ENCODE results near the gene TEKT3. TPM values are rescaled to one million over a fixed set of nuclear protein-coding genes. Genes with fewer than 3 reads are reported as not detected.

TEKT3 gene
- polyA plus RNA-seq, 1 experiment, result 0.21 TPM

GRCh38 chr17:15382914-15383313 is 41.5 kb upstream of the TEKT3 start:
- POLR2A ChIA-PET, result no interaction called here
- no peaks in the 10 kb centered on the region for H3K27me3 ChIP-seq (ENCODE audit: control insufficient read depth, insufficient read depth, low read length)

GRCh38 chr17:15381707-15382106 is 40.3 kb upstream of the TEKT3 start:
- H3K36me3 ChIP-seq (ENCODE audit: control insufficient read depth, insufficient read depth, low read length), result no peaks in the 10 kb centered on the region
- no peak for TF ChIP-seq CTCF (IDR thresholded peaks at IDR 0.05; ENCODE audit: insufficient read depth, low read depth, low read length)
- H3K4me3 ChIP-seq (ENCODE audit: low read depth, low read length), result no peak overlapping the region
- POLR2A ChIA-PET, result no interaction called here
- no peaks in the 10 kb centered on the region for H3K27me3 ChIP-seq (ENCODE audit: control insufficient read depth, insufficient read depth, low read length)
- DNase-seq (ENCODE audit: low read depth), result no peak
- CTCF ChIA-PET, result interaction anchor here (0.7 to 1.6 kb wide), 2 partner anchors 11 to 121 kb away, joined by 4 to 5 read pairs; no protein-coding TSS in a partner anchor

More at GRCh38 chr17:15382914-15383313, 41.5 kb upstream of the TEKT3 start:
- no peak for TF ChIP-seq CTCF (IDR thresholded peaks at IDR 0.05; ENCODE audit: insufficient read depth, low read depth, low read length)
- Histone ChIP-seq H3K4me3 (ENCODE audit: low read depth, low read length) (no peak overlapping the region), H3K36me3 (ENCODE audit: control insufficient read depth, insufficient read depth, low read length) (no peaks in the 10 kb centered on the region)
- DNase-seq (ENCODE audit: low read depth), result no peak
- CTCF ChIA-PET, result interaction anchor here (0.9 kb wide), 2 partner anchors 16 to 27 kb away, joined by 3 to 4 read pairs; no protein-coding TSS in a partner anchor

DNA sequence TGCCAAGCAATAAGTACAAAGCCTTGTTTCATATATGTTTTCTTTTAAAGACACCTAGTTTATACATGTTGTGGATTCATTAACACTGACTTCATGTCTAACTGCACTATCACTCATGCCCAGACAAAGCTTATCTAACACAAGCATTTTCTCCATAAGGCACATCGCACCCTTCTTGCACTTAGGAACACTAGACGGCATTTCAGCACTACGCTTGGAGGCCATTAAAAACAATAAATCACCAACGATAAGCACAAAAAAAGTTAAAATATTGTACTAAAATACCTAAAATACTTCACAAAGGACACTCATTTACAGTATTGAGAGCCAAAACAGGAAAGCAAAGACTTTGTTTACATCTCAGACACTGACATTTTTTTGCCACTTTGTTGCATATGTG is 39.0 kb upstream of the TEKT3 start:
- ChIA-PET POLR2A (no interaction called here), CTCF (no interaction called here)
- Histone ChIP-seq H3K27me3 (ENCODE audit: control insufficient read depth, insufficient read depth, low read length) (no peaks in the 10 kb centered on the region), H3K36me3 (ENCODE audit: control insufficient read depth, insufficient read depth, low read length) (no peaks in the 10 kb centered on the region), H3K4me3 (ENCODE audit: low read depth, low read length) (no peak overlapping the region)
- DNase-seq (ENCODE audit: low read depth), result no peak
- TF ChIP-seq CTCF (IDR thresholded peaks at IDR 0.05; ENCODE audit: insufficient read depth, low read depth, low read length), result no peak

DNA sequence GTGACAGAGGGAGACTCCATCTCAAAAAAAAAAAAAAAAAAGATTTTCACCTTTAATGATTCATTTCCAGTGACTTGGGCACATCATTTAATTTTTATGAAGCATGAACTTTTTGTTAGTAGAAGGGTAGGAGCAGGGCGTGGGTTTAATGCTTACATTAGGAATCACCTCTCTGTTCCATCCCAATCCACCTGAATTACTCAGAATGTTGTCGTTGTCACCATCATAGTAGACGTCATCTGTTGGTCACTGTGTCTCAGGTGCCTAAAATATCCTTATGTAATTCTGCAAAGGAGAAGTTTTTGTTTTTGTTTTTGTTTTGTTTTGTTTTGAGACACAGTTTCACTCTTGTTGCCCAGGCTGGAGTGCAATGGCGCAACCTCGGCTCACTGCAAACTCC is 38.3 kb upstream of the TEKT3 start:
- ChIA-PET CTCF (no interaction called here), POLR2A (no interaction called here)
- TF ChIP-seq CTCF (IDR thresholded peaks at IDR 0.05; ENCODE audit: insufficient read depth, low read depth, low read length), result no peak

GRCh38 chr17:15378243-15378642 is 36.8 kb upstream of the TEKT3 start:
- DNase-seq (ENCODE audit: low read depth), result no peak
- Histone ChIP-seq H3K4me3 (ENCODE audit: low read depth, low read length) (no peak overlapping the region), H3K27me3 (ENCODE audit: control insufficient read depth, insufficient read depth, low read length) (no peaks in the 10 kb centered on the region), H3K36me3 (ENCODE audit: control insufficient read depth, insufficient read depth, low read length) (no peaks in the 10 kb centered on the region)
- ChIA-PET POLR2A (no interaction called here), CTCF (interaction anchor here (0.9 to 2.6 kb wide), 8 partner anchors 17 to 125 kb away, joined by 3 to 14 read pairs (median 6); no protein-coding TSS in a partner anchor)
- no peak for TF ChIP-seq CTCF (IDR thresholded peaks at IDR 0.05; ENCODE audit: insufficient read depth, low read depth, low read length)

More for the DNA sequence above, 38.3 kb upstream of the TEKT3 start:
- Histone ChIP-seq H3K36me3 (ENCODE audit: control insufficient read depth, insufficient read depth, low read length) (no peaks in the 10 kb centered on the region), H3K27me3 (ENCODE audit: control insufficient read depth, insufficient read depth, low read length) (no peaks in the 10 kb centered on the region), H3K4me3 (ENCODE audit: low read depth, low read length) (no peak overlapping the region)
- no peak for DNase-seq (ENCODE audit: low read depth)

All from BJ (cell line).